Panc1 (cell line): ENCODE results near the gene GRSF1.

ENCODE experiments used
- POLR2AphosphoS5 ChIP-seq: IDR thresholded peaks from 2 replicates; pipeline ENCODE4 v1.6.1; 2012; ENCODE audit warnings: mild to moderate bottlenecking, low read depth, low read length, moderate library complexity
- SIN3A ChIP-seq: IDR thresholded peaks from 2 replicates; pipeline ENCODE4 v1.6.1; 2012; ENCODE audit warnings: low read depth, mild to moderate bottlenecking, low read length, moderate library complexity, borderline replicate concordance; ENCODE audit not compliant: insufficient read depth
- TCF7L2 ChIP-seq: IDR thresholded peaks from 2 replicates; pipeline ENCODE4 v1.6.1; 2011; ENCODE audit warnings: mild to moderate bottlenecking, low read depth, low read length, inconsistent platforms
- TF ChIP-seq, protein P1 (sequence below): fragments of 450-650 bp; IDR thresholded peaks from 2 replicates; pipeline ENCODE4 v1.5.1; 2017; ENCODE audit warnings: mild to moderate bottlenecking
- TF ChIP-seq, protein P2 (sequence below), 2 experiments: IDR thresholded peaks; 2 replicates each; pipeline ENCODE4 v1.6.1; 2011 to 2012; ENCODE audit warnings: low read depth in 2 of 2, control low read depth in 1 of 2, low read length in 1 of 2, mild to moderate bottlenecking in 1 of 2, moderate library complexity in 1 of 2; ENCODE audit not compliant: insufficient read depth in 1 of 2

DNA sequence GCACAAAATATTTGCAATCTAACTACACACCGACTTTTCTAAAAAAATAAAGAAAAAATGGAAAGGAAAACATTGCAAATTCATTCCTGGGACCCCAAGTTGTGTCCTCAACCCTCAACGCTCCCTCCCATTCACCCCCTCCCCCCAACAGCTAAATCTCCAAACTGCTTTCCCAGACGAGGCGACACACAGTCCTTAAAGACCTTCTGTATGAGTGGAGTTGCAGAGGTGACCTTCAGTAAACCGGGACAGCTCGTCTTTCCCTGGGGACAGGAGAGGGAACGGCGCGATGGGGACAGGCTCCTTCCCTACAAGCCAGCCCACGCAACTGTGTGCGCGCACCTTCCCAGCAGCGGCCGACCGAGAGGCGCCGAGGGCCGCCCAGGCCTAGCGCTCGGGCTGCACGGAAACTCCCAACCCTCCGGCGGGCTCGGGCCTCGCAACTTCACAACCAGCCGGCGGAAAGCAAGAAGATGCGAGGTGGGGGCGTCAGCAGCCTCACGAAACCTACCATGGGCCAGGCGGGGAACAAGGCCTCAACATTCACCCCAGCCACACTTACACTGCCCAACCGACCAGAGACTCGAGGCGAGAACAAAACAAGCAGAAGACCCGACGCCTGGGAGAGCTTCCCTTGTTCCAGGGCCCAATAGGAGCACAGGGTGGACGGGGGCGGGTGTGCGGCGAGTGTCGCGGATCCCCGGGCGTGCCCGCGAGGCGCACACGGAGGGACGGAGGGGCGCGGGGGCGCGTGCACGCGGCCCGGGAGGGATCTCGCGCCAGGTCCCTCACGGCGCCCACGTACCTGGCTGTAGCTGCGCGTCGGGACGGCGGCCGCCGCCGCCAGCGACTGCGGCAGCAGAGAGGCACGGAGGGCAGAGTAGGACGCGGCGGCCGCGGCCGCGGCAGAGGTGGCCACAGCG, 763 bp downstream of the GRSF1 start:
- TF ChIP-seq, protein P1, sequence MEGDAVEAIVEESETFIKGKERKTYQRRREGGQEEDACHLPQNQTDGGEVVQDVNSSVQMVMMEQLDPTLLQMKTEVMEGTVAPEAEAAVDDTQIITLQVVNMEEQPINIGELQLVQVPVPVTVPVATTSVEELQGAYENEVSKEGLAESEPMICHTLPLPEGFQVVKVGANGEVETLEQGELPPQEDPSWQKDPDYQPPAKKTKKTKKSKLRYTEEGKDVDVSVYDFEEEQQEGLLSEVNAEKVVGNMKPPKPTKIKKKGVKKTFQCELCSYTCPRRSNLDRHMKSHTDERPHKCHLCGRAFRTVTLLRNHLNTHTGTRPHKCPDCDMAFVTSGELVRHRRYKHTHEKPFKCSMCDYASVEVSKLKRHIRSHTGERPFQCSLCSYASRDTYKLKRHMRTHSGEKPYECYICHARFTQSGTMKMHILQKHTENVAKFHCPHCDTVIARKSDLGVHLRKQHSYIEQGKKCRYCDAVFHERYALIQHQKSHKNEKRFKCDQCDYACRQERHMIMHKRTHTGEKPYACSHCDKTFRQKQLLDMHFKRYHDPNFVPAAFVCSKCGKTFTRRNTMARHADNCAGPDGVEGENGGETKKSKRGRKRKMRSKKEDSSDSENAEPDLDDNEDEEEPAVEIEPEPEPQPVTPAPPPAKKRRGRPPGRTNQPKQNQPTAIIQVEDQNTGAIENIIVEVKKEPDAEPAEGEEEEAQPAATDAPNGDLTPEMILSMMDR = no peak
- TF ChIP-seq POLR2AphosphoS5 (no peak), SIN3A (no peak), TCF7L2 (no peak)
- TF ChIP-seq, protein P2, sequence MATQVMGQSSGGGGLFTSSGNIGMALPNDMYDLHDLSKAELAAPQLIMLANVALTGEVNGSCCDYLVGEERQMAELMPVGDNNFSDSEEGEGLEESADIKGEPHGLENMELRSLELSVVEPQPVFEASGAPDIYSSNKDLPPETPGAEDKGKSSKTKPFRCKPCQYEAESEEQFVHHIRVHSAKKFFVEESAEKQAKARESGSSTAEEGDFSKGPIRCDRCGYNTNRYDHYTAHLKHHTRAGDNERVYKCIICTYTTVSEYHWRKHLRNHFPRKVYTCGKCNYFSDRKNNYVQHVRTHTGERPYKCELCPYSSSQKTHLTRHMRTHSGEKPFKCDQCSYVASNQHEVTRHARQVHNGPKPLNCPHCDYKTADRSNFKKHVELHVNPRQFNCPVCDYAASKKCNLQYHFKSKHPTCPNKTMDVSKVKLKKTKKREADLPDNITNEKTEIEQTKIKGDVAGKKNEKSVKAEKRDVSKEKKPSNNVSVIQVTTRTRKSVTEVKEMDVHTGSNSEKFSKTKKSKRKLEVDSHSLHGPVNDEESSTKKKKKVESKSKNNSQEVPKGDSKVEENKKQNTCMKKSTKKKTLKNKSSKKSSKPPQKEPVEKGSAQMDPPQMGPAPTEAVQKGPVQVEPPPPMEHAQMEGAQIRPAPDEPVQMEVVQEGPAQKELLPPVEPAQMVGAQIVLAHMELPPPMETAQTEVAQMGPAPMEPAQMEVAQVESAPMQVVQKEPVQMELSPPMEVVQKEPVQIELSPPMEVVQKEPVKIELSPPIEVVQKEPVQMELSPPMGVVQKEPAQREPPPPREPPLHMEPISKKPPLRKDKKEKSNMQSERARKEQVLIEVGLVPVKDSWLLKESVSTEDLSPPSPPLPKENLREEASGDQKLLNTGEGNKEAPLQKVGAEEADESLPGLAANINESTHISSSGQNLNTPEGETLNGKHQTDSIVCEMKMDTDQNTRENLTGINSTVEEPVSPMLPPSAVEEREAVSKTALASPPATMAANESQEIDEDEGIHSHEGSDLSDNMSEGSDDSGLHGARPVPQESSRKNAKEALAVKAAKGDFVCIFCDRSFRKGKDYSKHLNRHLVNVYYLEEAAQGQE (IDR thresholded peaks at IDR 0.05; ENCODE audit: insufficient read depth in 1 of 2, low read depth in 2 of 2, low read length in 1 of 2) = no peak
